GM23338 (cell line): ENCODE measurements around the gene SH3GLB1. TPM values are rescaled to one million over a fixed set of nuclear protein-coding genes. Genes with fewer than 3 reads are reported as not detected.

Source experiments
- ATAC-seq: fragments of 200-7000 bp; cut with Tn5 transposase; 3 replicates; pipeline ENCODE4 v1.9.1; 2020
- DNase-seq: peaks from one replicate; pipeline ENCODE4 v3.0.0-alpha.2; 2015; ENCODE audit warnings: low spot score
- H2AFZ ChIP-seq: fragments of 200-600 bp; sonication (generic); 2 replicates; pipeline ENCODE4 v1.8.0; 2016; ENCODE audit warnings: antibody characterized with exemption, mild to moderate bottlenecking, moderate library complexity
- H3F3A ChIP-seq: fragments of 200-600 bp; sonication (generic); replicated peaks from 2 replicates; pipeline ENCODE4 v1.8.0; 2017; ENCODE audit warnings: antibody characterized with exemption, mixed run types, low read depth
- H3K27ac ChIP-seq: fragments of 200-600 bp; sonication (generic); 2 replicates; pipeline ENCODE4 v1.6.1; 2016; ENCODE audit warnings: low read depth
- H3K27me3 ChIP-seq: fragments of 200-600 bp; sonication (generic); 2 replicates; pipeline ENCODE4 v1.8.0; 2016; ENCODE audit warnings: mild to moderate bottlenecking, mixed run types, moderate library complexity; ENCODE audit not compliant: insufficient read depth
- H3K36me3 ChIP-seq: fragments of 200-600 bp; sonication (generic); 2 replicates; pipeline ENCODE4 v1.8.0; 2016; ENCODE audit warnings: mild to moderate bottlenecking; ENCODE audit not compliant: insufficient read depth
- H3K4me1 ChIP-seq: fragments of 200-600 bp; sonication (generic); 2 replicates; pipeline ENCODE4 v1.8.0; 2016; ENCODE audit warnings: mild to moderate bottlenecking, moderate library complexity; ENCODE audit not compliant: insufficient read depth
- H3K4me2 ChIP-seq: fragments of 200-600 bp; sonication (generic); 2 replicates; pipeline ENCODE4 v1.7.1; 2017; ENCODE audit warnings: mixed run types
- H3K4me3 ChIP-seq: fragments of 200-600 bp; sonication (generic); 2 replicates; pipeline ENCODE4 v1.6.1; 2016; ENCODE audit warnings: mixed run types
- H3K79me2 ChIP-seq: fragments of 200-600 bp; sonication (generic); replicated peaks from 2 replicates; pipeline ENCODE4 v1.8.0; 2017; ENCODE audit warnings: mild to moderate bottlenecking; ENCODE audit not compliant: insufficient read depth
- H3K9me2 ChIP-seq: fragments of 200-600 bp; sonication (generic); 2 replicates; pipeline ENCODE4 v1.8.0; 2017; ENCODE audit not compliant: insufficient read depth
- H4K20me1 ChIP-seq: fragments of 200-600 bp; sonication (generic); replicated peaks from 2 replicates; pipeline ENCODE4 v1.8.0; 2017; ENCODE audit warnings: mild to moderate bottlenecking; ENCODE audit not compliant: insufficient read depth
- H3K27ac Mint-ChIP-seq: 2 replicates; pipeline ENCODE4 v1.8.0; 2020; ENCODE audit warnings: inconsistent platforms, mild to moderate bottlenecking, moderate library complexity, mixed read lengths
- H3K27me3 Mint-ChIP-seq: 3 replicates; pipeline ENCODE4 v1.8.0; 2022; ENCODE audit warnings: low read depth, mild to moderate bottlenecking, moderate library complexity, mixed read lengths, inconsistent platforms; ENCODE audit not compliant: insufficient read depth, poor library complexity
- H3K36me3 Mint-ChIP-seq: 3 replicates; pipeline ENCODE4 v1.8.0; 2021; ENCODE audit warnings: low read depth, mild to moderate bottlenecking, inconsistent platforms, moderate library complexity, mixed read lengths
- H3K4me1 Mint-ChIP-seq: 3 replicates; pipeline ENCODE4 v1.8.0; 2020; ENCODE audit warnings: mild to moderate bottlenecking, inconsistent platforms, mixed read lengths
- H3K4me3 Mint-ChIP-seq: 3 replicates; pipeline ENCODE4 v1.8.0; 2021; ENCODE audit warnings: moderate library complexity, mild to moderate bottlenecking, inconsistent platforms, mixed read lengths
- H3K9me3 Mint-ChIP-seq: 3 replicates; pipeline ENCODE4 v1.8.0; 2020; ENCODE audit warnings: moderate library complexity, mild to moderate bottlenecking, inconsistent platforms, mixed read lengths
- CREB1 ChIP-seq: fragments of 250-450 bp; sonication (Bioruptor Pico); IDR thresholded peaks from 2 replicates; pipeline ENCODE4 v1.5.0; 2020; ENCODE audit warnings: low read depth, mild to moderate bottlenecking, moderate library complexity
- EZH2 ChIP-seq: fragments of 200-600 bp; sonication (generic); IDR thresholded peaks from one replicate; pipeline ENCODE4 v1.8.0; 2017; ENCODE audit warnings: antibody characterized with exemption, mild to moderate bottlenecking, low read depth; ENCODE audit not compliant: unreplicated experiment
- JUNB ChIP-seq: IDR thresholded peaks from one replicate; pipeline ENCODE4 v1.6.1; 2016; ENCODE audit warnings: antibody characterized with exemption; ENCODE audit not compliant: unreplicated experiment
- NANOG ChIP-seq: IDR thresholded peaks from 2 replicates; pipeline ENCODE4 v1.6.1; 2016; ENCODE audit warnings: antibody characterized with exemption, borderline replicate concordance
- ZNF114 ChIP-seq: fragments of 250-450 bp; sonication (Bioruptor Pico); IDR thresholded peaks from 2 replicates; pipeline ENCODE4 v1.5.0; 2020; ENCODE audit warnings: mild to moderate bottlenecking, moderate library complexity
- ZNF331 ChIP-seq: fragments of 250-450 bp; sonication (Bioruptor Pico); IDR thresholded peaks from 2 replicates; pipeline ENCODE4 v1.5.0; 2020; ENCODE audit warnings: low read depth, mild to moderate bottlenecking, moderate library complexity
- polyA plus RNA-seq: library from polyadenylated mRNA; unstranded; fragments of >200 nt; fragmentation: Nextera tagmentation; extraction: Ambion mirVana; gene quantifications from 2 replicates; pipeline ENCODE4 v1.2.1, GENCODE V29; 2016
- total RNA-seq: library from RNA; depleted of rRNA; stranded (reverse); fragments of >200 nt; shearing (Covaris generic); gene quantifications from 2 replicates; pipeline ENCODE4 v1.2.3, GENCODE V29; 2014
- TF ChIP-seq, protein P1 (sequence below), 2 experiments: fragments of 200-600 bp in 1 of 2; sonication (generic) in 1 of 2; conservative IDR thresholded peaks; 2 replicates each; pipeline versions ENCODE4 v1.5.1 to v1.6.1; 2016 to 2017; ENCODE audit warnings: antibody characterized with exemption in 2 of 2, low read depth in 2 of 2, mild to moderate bottlenecking in 2 of 2, moderate library complexity in 1 of 2
- TF ChIP-seq, protein P2 (sequence below): IDR thresholded peaks from one replicate; pipeline ENCODE4 v1.6.1; 2018; ENCODE audit warnings: antibody characterized with exemption; ENCODE audit not compliant: unreplicated experiment

The SH3GLB1 gene
- total and polyA plus RNA-seq, 2 experiments from 2014 or later: 21.4 to 29.4 TPM

DNA sequence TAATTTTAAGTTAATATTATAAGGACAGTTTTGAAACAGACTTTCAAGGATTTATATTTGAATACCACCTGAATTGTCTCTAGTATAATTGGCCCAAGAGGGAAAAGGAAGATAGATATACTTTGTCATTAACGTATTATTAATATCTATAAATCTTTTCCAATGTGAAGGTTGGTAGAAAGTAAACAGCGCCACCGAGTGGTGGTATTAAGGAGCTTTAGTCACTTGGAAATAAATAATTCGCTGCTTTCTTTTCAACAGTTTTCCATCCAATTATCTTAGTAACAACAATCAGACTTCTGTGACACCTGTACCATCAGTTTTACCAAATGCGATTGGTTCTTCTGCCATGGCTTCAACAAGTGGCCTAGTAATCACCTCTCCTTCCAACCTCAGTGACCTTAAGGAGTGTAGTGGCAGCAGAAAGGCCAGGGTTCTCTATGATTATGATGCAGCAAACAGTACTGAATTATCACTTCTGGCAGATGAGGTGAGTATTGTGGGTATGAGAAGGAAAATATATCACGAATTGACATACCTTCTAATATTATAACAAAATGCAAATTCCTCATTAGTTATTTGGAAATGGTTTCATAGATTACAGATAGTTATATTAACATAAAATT is 37.7 kb downstream of the SH3GLB1 start:
- Histone ChIP-seq H3K36me3 (peaks cover 6% of the 10 kb centered on the region), H3K9me2 (no peaks in the 10 kb centered on the region), H3K27me3 (no peaks in the 10 kb centered on the region), H3K4me1 (no peaks in the 10 kb centered on the region), H3K27ac (no peak overlapping the region), H3K4me3 (no peak overlapping the region), H3K79me2 (no peaks in the 10 kb centered on the region), H2AFZ (no peak overlapping the region), H3F3A (no peaks in the 10 kb centered on the region), H4K20me1 (no peaks in the 10 kb centered on the region), H3K4me2 (no peak overlapping the region)
- Mint-ChIP-seq H3K27ac (no peak overlapping the region), H3K36me3 (peaks cover 9% of the 10 kb centered on the region), H3K4me3 (no peak overlapping the region), H3K9me3 (no peaks in the 10 kb centered on the region), H3K27me3 (peaks cover 3% of the 10 kb centered on the region), H3K4me1 (no peaks in the 10 kb centered on the region)
- TF ChIP-seq NANOG (no peak), JUNB (no peak), CREB1 (CRISPR knock-in tag) (no peak)
- TF ChIP-seq, protein P1, sequence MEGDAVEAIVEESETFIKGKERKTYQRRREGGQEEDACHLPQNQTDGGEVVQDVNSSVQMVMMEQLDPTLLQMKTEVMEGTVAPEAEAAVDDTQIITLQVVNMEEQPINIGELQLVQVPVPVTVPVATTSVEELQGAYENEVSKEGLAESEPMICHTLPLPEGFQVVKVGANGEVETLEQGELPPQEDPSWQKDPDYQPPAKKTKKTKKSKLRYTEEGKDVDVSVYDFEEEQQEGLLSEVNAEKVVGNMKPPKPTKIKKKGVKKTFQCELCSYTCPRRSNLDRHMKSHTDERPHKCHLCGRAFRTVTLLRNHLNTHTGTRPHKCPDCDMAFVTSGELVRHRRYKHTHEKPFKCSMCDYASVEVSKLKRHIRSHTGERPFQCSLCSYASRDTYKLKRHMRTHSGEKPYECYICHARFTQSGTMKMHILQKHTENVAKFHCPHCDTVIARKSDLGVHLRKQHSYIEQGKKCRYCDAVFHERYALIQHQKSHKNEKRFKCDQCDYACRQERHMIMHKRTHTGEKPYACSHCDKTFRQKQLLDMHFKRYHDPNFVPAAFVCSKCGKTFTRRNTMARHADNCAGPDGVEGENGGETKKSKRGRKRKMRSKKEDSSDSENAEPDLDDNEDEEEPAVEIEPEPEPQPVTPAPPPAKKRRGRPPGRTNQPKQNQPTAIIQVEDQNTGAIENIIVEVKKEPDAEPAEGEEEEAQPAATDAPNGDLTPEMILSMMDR (conservative IDR thresholded peaks at IDR 0.05; ENCODE audit: low read depth in 2 of 2): peak; percentile 66 to 92
- no peak for ATAC-seq
- DNase-seq: peak; percentile 62

DNA sequence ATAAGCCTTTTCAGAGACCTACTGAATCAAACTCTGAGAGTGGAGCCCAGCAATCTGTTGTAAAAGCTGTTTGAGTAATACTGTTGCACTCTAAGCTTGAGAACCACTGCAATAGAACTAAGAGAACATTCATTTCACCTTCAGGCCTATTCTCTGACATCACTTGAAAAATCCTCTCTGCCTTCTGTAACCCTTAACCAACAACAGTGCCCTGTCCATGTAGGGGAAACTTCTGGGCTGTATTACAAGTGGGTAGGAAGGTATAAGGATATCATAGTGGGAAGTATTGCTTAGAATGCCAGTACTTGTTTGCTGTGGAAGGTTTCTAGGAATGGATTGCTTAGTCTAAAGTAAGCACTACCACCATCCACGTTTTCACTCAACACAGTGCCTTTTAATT is 42.9 kb downstream of the SH3GLB1 start:
- Mint-ChIP-seq H3K4me3 (no peak overlapping the region), H3K27me3 (peaks cover 3% of the 10 kb centered on the region), H3K9me3 (no peaks in the 10 kb centered on the region), H3K36me3 (peaks cover 3% of the 10 kb centered on the region; the same call in 2 of the 3 replicates), H3K27ac (no peak overlapping the region), H3K4me1 (peaks cover 7% of the 10 kb centered on the region)
- Histone ChIP-seq H3F3A (no peaks in the 10 kb centered on the region), H3K36me3 (peaks cover 6% of the 10 kb centered on the region; the same call in 1 of the 2 replicates), H3K4me2 (no peak overlapping the region), H4K20me1 (no peaks in the 10 kb centered on the region), H2AFZ (no peak overlapping the region), H3K9me2 (no peaks in the 10 kb centered on the region), H3K4me3 (no peak overlapping the region), H3K27me3 (no peaks in the 10 kb centered on the region), H3K4me1 (no peaks in the 10 kb centered on the region), H3K79me2 (no peaks in the 10 kb centered on the region), H3K27ac (no peak overlapping the region)
- ATAC-seq: no peak
- DNase-seq: no peak
- no peak for TF ChIP-seq ZNF331 (CRISPR knock-in tag)
- no peak for TF ChIP-seq CREB1 (CRISPR knock-in tag)

DNA sequence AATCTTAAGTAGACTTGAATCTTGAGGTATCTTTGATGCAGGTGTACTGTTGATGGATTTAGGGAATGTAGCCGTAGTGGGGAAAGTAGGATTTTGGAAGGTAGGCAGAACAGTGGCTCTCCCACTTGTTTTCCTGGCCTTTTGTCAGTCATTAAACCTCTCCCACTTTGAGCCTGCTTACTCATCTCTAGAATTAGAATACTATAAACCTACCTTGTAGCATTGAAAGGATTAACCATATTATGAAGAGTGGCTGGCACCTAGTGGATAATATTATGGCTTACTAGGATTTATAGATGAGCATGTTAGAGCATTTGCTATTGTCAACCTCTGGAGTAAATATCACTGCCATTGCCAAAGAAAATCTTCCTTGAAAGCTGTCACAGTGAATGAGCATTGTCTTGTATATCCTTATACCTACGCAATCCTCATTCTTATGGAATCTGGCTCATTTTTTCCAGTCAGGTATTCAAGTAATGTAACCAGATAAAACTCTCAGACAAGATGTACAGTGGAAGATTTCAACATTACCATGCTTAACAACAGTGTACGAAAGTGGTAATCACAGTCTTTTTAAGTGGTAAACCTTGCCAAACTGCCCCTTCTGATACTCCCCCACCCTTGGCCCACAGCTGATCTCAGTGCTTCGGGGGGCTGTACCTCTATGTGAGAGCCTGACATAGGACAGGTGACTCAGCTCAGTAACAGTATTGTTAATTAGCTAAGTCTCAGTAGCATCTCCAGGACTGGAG is 44.4 kb downstream of the SH3GLB1 start:
- no peak; the same call in 2 of the 3 replicates for ATAC-seq
- H3K9me2 ChIP-seq: no peaks in the 10 kb centered on the region
- TF ChIP-seq, protein P2, sequence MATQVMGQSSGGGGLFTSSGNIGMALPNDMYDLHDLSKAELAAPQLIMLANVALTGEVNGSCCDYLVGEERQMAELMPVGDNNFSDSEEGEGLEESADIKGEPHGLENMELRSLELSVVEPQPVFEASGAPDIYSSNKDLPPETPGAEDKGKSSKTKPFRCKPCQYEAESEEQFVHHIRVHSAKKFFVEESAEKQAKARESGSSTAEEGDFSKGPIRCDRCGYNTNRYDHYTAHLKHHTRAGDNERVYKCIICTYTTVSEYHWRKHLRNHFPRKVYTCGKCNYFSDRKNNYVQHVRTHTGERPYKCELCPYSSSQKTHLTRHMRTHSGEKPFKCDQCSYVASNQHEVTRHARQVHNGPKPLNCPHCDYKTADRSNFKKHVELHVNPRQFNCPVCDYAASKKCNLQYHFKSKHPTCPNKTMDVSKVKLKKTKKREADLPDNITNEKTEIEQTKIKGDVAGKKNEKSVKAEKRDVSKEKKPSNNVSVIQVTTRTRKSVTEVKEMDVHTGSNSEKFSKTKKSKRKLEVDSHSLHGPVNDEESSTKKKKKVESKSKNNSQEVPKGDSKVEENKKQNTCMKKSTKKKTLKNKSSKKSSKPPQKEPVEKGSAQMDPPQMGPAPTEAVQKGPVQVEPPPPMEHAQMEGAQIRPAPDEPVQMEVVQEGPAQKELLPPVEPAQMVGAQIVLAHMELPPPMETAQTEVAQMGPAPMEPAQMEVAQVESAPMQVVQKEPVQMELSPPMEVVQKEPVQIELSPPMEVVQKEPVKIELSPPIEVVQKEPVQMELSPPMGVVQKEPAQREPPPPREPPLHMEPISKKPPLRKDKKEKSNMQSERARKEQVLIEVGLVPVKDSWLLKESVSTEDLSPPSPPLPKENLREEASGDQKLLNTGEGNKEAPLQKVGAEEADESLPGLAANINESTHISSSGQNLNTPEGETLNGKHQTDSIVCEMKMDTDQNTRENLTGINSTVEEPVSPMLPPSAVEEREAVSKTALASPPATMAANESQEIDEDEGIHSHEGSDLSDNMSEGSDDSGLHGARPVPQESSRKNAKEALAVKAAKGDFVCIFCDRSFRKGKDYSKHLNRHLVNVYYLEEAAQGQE: no peak
- TF ChIP-seq EZH2 (no peak), ZNF114 (no peak)

More for the DNA sequence above, 44.4 kb downstream of the SH3GLB1 start:
- Mint-ChIP-seq H3K4me3 (no peak overlapping the region), H3K9me3 (no peaks in the 10 kb centered on the region), H3K27ac (no peak overlapping the region), H3K27me3 (peaks cover 3% of the 10 kb centered on the region), H3K36me3 (peaks cover 3% of the 10 kb centered on the region; the same call in 2 of the 3 replicates), H3K4me1 (peaks cover 13% of the 10 kb centered on the region)
- Histone ChIP-seq H3K79me2 (no peaks in the 10 kb centered on the region), H3K27ac (peak overlapping the region; percentile 45; the same call in 1 of the 2 replicates), H3F3A (no peaks in the 10 kb centered on the region), H3K36me3 (no peaks in the 10 kb centered on the region), H2AFZ (no peak overlapping the region), H3K4me1 (peaks cover under 1% of the 10 kb centered on the region; the same call in 1 of the 2 replicates), H3K4me2 (no peak overlapping the region), H3K4me3 (no peak overlapping the region), H3K27me3 (no peaks in the 10 kb centered on the region), H4K20me1 (no peaks in the 10 kb centered on the region)
- DNase-seq: no peak
